Smooth muscle cell (in vitro differentiated cells): ENCODE results near the gene LAPTM4A. TPM values are rescaled to one million over a fixed set of nuclear protein-coding genes. Genes with fewer than 3 reads are reported as not detected.

Experiments
- DNase-seq: peaks from one replicate; lab custom pipeline; 2025; ENCODE audit not compliant: unreplicated experiment; lab: John Stamatoyannopoulos, UW
- H2AFZ ChIP-seq: fragments of 200-600 bp; sonication (generic); 2 replicates; pipeline ENCODE4 v1.6.0; 2016; ENCODE audit warnings: antibody characterized with exemption, low read depth, mild to moderate bottlenecking
- H3F3A ChIP-seq: fragments of 200-600 bp; sonication (generic); 2 replicates; pipeline ENCODE4 v1.6.0; 2017; ENCODE audit warnings: antibody characterized with exemption, low read depth
- H3K27ac ChIP-seq: fragments of 200-600 bp; sonication (generic); 2 replicates; pipeline ENCODE4 v1.5.1; 2016; ENCODE audit warnings: low read depth, mild to moderate bottlenecking
- H3K27me3 ChIP-seq: fragments of 200-600 bp; sonication (generic); 2 replicates; pipeline ENCODE4 v1.6.1; 2016; ENCODE audit warnings: low read depth, mild to moderate bottlenecking
- H3K36me3 ChIP-seq: fragments of 200-600 bp; sonication (generic); 2 replicates; pipeline ENCODE4 v1.5.1; 2016; ENCODE audit warnings: low read depth
- H3K4me1 ChIP-seq: fragments of 200-600 bp; sonication (generic); 2 replicates; pipeline ENCODE4 v1.5.1; 2016; ENCODE audit warnings: low read depth
- H3K4me2 ChIP-seq: fragments of 200-600 bp; sonication (generic); 2 replicates; pipeline ENCODE4 v1.6.0; 2016; ENCODE audit warnings: mild to moderate bottlenecking
- H3K4me3 ChIP-seq: fragments of 200-600 bp; sonication (generic); 2 replicates; pipeline ENCODE4 v1.5.1; 2016; ENCODE audit warnings: mild to moderate bottlenecking
- H3K79me2 ChIP-seq: fragments of 200-600 bp; sonication (generic); 2 replicates; pipeline ENCODE4 v1.6.0; 2016; ENCODE audit warnings: low read depth, mild to moderate bottlenecking
- H3K9ac ChIP-seq: fragments of 200-600 bp; sonication (generic); 2 replicates; pipeline ENCODE4 v1.6.0; 2016; ENCODE audit warnings: low read depth
- H3K9me3 ChIP-seq: fragments of 200-600 bp; sonication (generic); replicated peaks from 2 replicates; pipeline ENCODE4 v1.5.1; 2016; ENCODE audit warnings: low read depth
- H4K20me1 ChIP-seq: fragments of 200-600 bp; sonication (generic); 2 replicates; pipeline ENCODE4 v1.6.0; 2016; ENCODE audit warnings: low read depth
- CTCF ChIP-seq: fragments of 200-600 bp; sonication (generic); IDR thresholded peaks from 2 replicates; pipeline ENCODE4 v1.5.1; 2017; ENCODE audit warnings: borderline replicate concordance, mild to moderate bottlenecking, antibody characterized with exemption; ENCODE audit not compliant: insufficient read depth, poor library complexity, severe bottlenecking
- WGBS: methylation state at CpG from one replicate; pipeline ENCODE4 v1.1.7; 2016; ENCODE audit warnings: low lambda C conversion rate; 5-methylcytosine and 5-hydroxymethylcytosine counted together
- polyA plus RNA-seq: library from polyadenylated mRNA; unstranded; fragments of >200 nt; fragmentation: Nextera tagmentation; extraction: Ambion mirVana; gene quantifications from 2 replicates; pipeline ENCODE4 v1.2.1, GENCODE V29; 2016
- total RNA-seq: library from RNA; depleted of rRNA; stranded (reverse); fragments of >200 nt; gene quantifications from 2 replicates; pipeline ENCODE4 v1.2.3, GENCODE V29; 2014

LAPTM4A gene
- total and polyA plus RNA-seq, 2 experiments from 2014 or later = 423 to 466 TPM

DNA sequence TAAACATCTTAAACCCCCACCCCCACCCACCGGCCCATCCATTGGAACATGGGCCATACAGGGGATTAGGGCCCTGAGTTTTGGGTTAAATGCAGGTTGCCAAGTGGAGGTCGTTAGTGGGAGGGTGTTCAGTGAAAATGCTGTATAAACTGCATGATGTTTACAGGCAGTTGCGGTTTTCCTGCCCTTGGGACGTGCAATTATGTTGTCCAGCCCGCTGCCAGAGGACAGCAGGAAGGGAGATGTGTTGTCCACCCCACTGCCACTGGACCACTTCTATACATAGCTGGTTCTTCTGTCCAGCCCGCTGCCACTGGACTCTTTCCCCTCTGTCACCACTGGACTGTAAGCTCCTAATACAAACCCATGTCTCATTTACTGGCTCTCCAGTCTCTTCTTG is 2.7 kb upstream of the LAPTM4A start:
- H3K27me3 ChIP-seq = no peaks in the 10 kb centered on the region
- H3K36me3 ChIP-seq = no peaks in the 10 kb centered on the region
- peaks cover 17% of the 10 kb centered on the region for H4K20me1 ChIP-seq
- H3K27ac ChIP-seq = no peak overlapping the region
- 63% methylated on average over 6 of the region's 6 CpGs for WGBS
- H2AFZ ChIP-seq = no peak overlapping the region
- DNase-seq = no peak
- H3K4me3 ChIP-seq = no peak overlapping the region
- peaks cover 7% of the 10 kb centered on the region for H3K4me1 ChIP-seq
- TF ChIP-seq CTCF = no peak
- H3K4me2 ChIP-seq = no peak overlapping the region
- peaks cover 7% of the 10 kb centered on the region for H3F3A ChIP-seq
- H3K79me2 ChIP-seq = peaks cover 22% of the 10 kb centered on the region
- H3K9me3 ChIP-seq = no peaks in the 10 kb centered on the region
- H3K9ac ChIP-seq = no peak overlapping the region

GRCh38 chr2:20052861-20053281 is 1.4 kb upstream of the LAPTM4A start:
- no peak for TF ChIP-seq CTCF
- 38% methylated on average over 5 of the region's 5 CpGs for WGBS
- Histone ChIP-seq H3F3A (peaks cover 7% of the 10 kb centered on the region), H4K20me1 (peaks cover 29% of the 10 kb centered on the region), H3K27me3 (no peaks in the 10 kb centered on the region), H2AFZ (no peak overlapping the region), H3K4me3 (peak overlapping the region; percentile 74), H3K27ac (peak overlapping the region; percentile 99), H3K9me3 (no peaks in the 10 kb centered on the region), H3K4me1 (peaks cover 19% of the 10 kb centered on the region), H3K9ac (peak overlapping the region; percentile 97), H3K4me2 (peak overlapping the region; percentile 83), H3K79me2 (peaks cover 34% of the 10 kb centered on the region), H3K36me3 (no peaks in the 10 kb centered on the region)
- no peak for DNase-seq

DNA sequence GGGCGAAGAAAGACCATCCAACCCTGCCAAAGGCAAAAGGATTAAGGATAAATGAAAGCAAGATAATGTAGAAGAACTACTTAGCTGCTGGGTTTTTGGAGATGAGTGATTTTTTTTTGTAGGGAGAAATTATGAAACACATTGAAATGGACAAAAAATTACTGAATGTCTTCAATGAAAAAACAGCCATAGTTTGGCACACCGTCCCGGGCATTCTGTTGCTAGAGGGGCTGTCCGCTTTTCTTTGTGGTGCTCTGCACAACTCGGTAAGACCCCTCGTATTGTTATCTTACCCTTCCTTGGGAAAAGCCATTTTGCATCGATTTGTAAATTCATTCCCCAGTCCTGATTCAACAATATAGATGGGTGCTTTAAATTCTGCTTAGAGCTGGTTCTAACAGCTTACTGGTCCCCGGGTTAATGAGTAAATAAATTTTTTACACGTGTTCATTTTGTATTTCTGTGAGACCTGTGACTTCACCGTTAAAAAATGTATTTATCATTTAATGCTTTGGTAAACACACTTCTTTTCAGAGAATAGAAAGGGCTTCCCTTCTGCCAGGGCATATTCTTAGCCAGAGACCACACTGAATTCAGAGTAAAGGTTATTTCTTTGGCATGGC is 912 bp upstream of the LAPTM4A start:
- H3F3A ChIP-seq = peaks cover 7% of the 10 kb centered on the region
- H3K27me3 ChIP-seq = no peaks in the 10 kb centered on the region
- TF ChIP-seq CTCF = no peak
- no peaks in the 10 kb centered on the region for H3K36me3 ChIP-seq
- peaks cover 33% of the 10 kb centered on the region for H4K20me1 ChIP-seq
- peak overlapping the region; percentile 74 for H3K4me3 ChIP-seq
- peak overlapping the region; percentile 99 for H3K27ac ChIP-seq
- peak overlapping the region; percentile 90 for H2AFZ ChIP-seq
- peak overlapping the region; percentile 97 for H3K9ac ChIP-seq
- H3K4me1 ChIP-seq = peaks cover 21% of the 10 kb centered on the region
- no peaks in the 10 kb centered on the region for H3K9me3 ChIP-seq
- no peak for DNase-seq
- H3K79me2 ChIP-seq = peaks cover 39% of the 10 kb centered on the region
- WGBS = 2% methylated on average over 10 of the region's 10 CpGs
- peak overlapping the region; percentile 83 for H3K4me2 ChIP-seq
